ENCODE results near the gene PHEX.

The PHEX gene

GRCh38 chrX:22060415-22061280 is 28.5 kb downstream of the PHEX start:
- no peak for ATAC-seq (ENCODE audit: insufficient read depth, low read depth)
- no peak overlapping the region for H3K27ac ChIP-seq (ENCODE audit: low read length)
- no peak overlapping the region for H3K9ac ChIP-seq (ENCODE audit: low read depth, low read length)
- H3K4me2 ChIP-seq (ENCODE audit: insufficient read depth, low read length) = no peak overlapping the region
- no peak for DNase-seq
- no peak overlapping the region for H3K4me3 ChIP-seq (ENCODE audit: low read depth in 1 of 2, low read length in 2 of 2)
- no peak overlapping the region for H2AFZ ChIP-seq (ENCODE audit: low read depth, low read length)
- H3K79me2 ChIP-seq (ENCODE audit: insufficient read depth, low read length) = no peaks in the 10 kb centered on the region
- H3K9me3 ChIP-seq (ENCODE audit: insufficient read depth, low read length, severe bottlenecking) = no peaks in the 10 kb centered on the region
- no peaks in the 10 kb centered on the region for H3K36me3 ChIP-seq (ENCODE audit: insufficient read depth, low read length)
- H3K4me1 ChIP-seq (ENCODE audit: insufficient read depth, low read length) = peaks cover 14% of the 10 kb centered on the region
- H4K20me1 ChIP-seq (ENCODE audit: insufficient read depth, low read length) = no peaks in the 10 kb centered on the region
- TF ChIP-seq EZH2 (IDR thresholded peaks at IDR 0.05; ENCODE audit: borderline replicate concordance, low read depth, low read length, severe bottlenecking) (no peak), CTCF (IDR thresholded peaks at IDR 0.05; ENCODE audit: borderline replicate concordance, extremely low read depth, low read length, poor library complexity, severe bottlenecking) (no peak)
- no peaks in the 10 kb centered on the region for H3K27me3 ChIP-seq (ENCODE audit: insufficient read depth, low read length, poor library complexity)

GRCh38 chrX:22063284-22063683 is 31.2 kb downstream of the PHEX start:
- H3K4me1 ChIP-seq (ENCODE audit: insufficient read depth, low read length) = peaks cover 14% of the 10 kb centered on the region
- TF ChIP-seq CTCF (IDR thresholded peaks at IDR 0.05; ENCODE audit: borderline replicate concordance, extremely low read depth, low read length, poor library complexity, severe bottlenecking) (no peak), EZH2 (IDR thresholded peaks at IDR 0.05; ENCODE audit: borderline replicate concordance, low read depth, low read length, severe bottlenecking) (no peak)
- H3K4me3 ChIP-seq (ENCODE audit: low read depth in 1 of 2, low read length in 2 of 2) = no peak overlapping the region
- no peak overlapping the region for H3K4me2 ChIP-seq (ENCODE audit: insufficient read depth, low read length)
- no peak overlapping the region for H3K27ac ChIP-seq (ENCODE audit: low read length)
- no peak overlapping the region for H2AFZ ChIP-seq (ENCODE audit: low read depth, low read length)
- peak; percentile 20 for DNase-seq
- no peak overlapping the region for H3K9ac ChIP-seq (ENCODE audit: low read depth, low read length)
- ATAC-seq (ENCODE audit: insufficient read depth, low read depth) = peak; percentile 79
- no peaks in the 10 kb centered on the region for H3K36me3 ChIP-seq (ENCODE audit: insufficient read depth, low read length)
- H3K79me2 ChIP-seq (ENCODE audit: insufficient read depth, low read length) = no peaks in the 10 kb centered on the region
- H3K27me3 ChIP-seq (ENCODE audit: insufficient read depth, low read length, poor library complexity) = no peaks in the 10 kb centered on the region
- H3K9me3 ChIP-seq (ENCODE audit: insufficient read depth, low read length, severe bottlenecking) = no peaks in the 10 kb centered on the region
- H4K20me1 ChIP-seq (ENCODE audit: insufficient read depth, low read length) = no peaks in the 10 kb centered on the region

GRCh38 chrX:22069586-22069985 is 37.5 kb downstream of the PHEX start:
- H3K4me3 ChIP-seq (ENCODE audit: low read depth in 1 of 2, low read length in 2 of 2) = no peak overlapping the region
- H3K79me2 ChIP-seq (ENCODE audit: insufficient read depth, low read length) = no peaks in the 10 kb centered on the region
- H3K9ac ChIP-seq (ENCODE audit: low read depth, low read length) = no peak overlapping the region
- no peaks in the 10 kb centered on the region for H4K20me1 ChIP-seq (ENCODE audit: insufficient read depth, low read length)
- no peaks in the 10 kb centered on the region for H3K9me3 ChIP-seq (ENCODE audit: insufficient read depth, low read length, severe bottlenecking)
- no peak overlapping the region for H3K27ac ChIP-seq (ENCODE audit: low read length)
- DNase-seq = no peak
- no peak overlapping the region for H2AFZ ChIP-seq (ENCODE audit: low read depth, low read length)
- ATAC-seq (ENCODE audit: insufficient read depth, low read depth) = no peak
- no peaks in the 10 kb centered on the region for H3K4me1 ChIP-seq (ENCODE audit: insufficient read depth, low read length)
- no peak overlapping the region for H3K4me2 ChIP-seq (ENCODE audit: insufficient read depth, low read length)
- no peaks in the 10 kb centered on the region for H3K36me3 ChIP-seq (ENCODE audit: insufficient read depth, low read length)
- no peaks in the 10 kb centered on the region for H3K27me3 ChIP-seq (ENCODE audit: insufficient read depth, low read length, poor library complexity)
- TF ChIP-seq CTCF (IDR thresholded peaks at IDR 0.05; ENCODE audit: borderline replicate concordance, extremely low read depth, low read length, poor library complexity, severe bottlenecking) (no peak), EZH2 (IDR thresholded peaks at IDR 0.05; ENCODE audit: borderline replicate concordance, low read depth, low read length, severe bottlenecking) (no peak)
